Measurements from ENCODE around the gene THAP2.

THAP2 gene

GRCh38 chr12:71703206-71703605 lies 39.1 kb downstream of the THAP2 start:
- DNase-seq (ENCODE audit: low read depth in 3 of 3) = no peak

DNA sequence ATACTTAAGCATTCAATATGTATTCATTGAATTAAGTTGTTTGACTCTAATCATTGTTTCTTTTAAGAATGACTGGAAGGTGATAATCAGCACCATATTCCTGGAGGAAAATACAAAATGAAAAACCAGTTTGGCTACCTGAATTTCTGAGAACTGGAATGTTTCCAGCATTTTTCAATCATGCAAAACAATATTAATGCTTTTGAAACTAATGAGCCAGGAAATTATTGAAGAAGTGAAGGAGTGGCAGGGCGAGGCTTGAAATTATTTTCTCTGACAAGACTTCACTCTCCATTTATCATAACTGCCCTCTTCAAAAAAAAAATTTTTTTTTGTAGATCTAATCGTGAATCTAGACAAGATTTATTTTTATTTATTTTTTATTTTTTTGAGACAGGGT lies 40.8 kb downstream of the THAP2 start:
- no peak for DNase-seq (ENCODE audit: low read depth in 3 of 3)

GRCh38 chr12:71708658-71709057 lies 44.6 kb downstream of the THAP2 start:
- no peak for DNase-seq (ENCODE audit: low read depth in 3 of 3)

GRCh38 chr12:71710276-71711125 lies 46.4 kb downstream of the THAP2 start:
- DNase-seq (ENCODE audit: low read depth in 3 of 3) = no peak

DNA sequence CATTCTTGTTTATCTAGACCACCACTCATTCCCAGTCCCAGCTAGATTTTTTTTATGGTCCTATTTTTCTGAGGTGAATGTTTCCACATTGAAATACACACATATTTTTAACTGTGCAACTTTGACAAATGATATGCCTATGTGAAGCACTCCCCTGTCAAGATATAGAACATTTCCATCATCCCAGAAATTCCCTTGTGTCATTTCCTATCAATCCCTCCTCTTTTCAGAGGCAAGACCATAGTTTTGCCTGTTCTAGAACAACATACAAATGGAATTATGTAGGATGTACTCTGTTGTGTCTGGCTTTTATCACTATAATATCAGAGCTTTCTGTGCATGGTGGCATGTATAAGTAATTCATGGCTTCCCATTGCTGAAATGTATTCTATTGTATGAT lies 54.5 kb downstream of the THAP2 start:
- DNase-seq (ENCODE audit: low read depth in 3 of 3) = no peak

- DNase-seq (ENCODE audit: low read depth in 3 of 3) = no peak
These were observed 55.7 kb downstream of the THAP2 start for GRCh38 chr12:71719647-71720370.

DNA sequence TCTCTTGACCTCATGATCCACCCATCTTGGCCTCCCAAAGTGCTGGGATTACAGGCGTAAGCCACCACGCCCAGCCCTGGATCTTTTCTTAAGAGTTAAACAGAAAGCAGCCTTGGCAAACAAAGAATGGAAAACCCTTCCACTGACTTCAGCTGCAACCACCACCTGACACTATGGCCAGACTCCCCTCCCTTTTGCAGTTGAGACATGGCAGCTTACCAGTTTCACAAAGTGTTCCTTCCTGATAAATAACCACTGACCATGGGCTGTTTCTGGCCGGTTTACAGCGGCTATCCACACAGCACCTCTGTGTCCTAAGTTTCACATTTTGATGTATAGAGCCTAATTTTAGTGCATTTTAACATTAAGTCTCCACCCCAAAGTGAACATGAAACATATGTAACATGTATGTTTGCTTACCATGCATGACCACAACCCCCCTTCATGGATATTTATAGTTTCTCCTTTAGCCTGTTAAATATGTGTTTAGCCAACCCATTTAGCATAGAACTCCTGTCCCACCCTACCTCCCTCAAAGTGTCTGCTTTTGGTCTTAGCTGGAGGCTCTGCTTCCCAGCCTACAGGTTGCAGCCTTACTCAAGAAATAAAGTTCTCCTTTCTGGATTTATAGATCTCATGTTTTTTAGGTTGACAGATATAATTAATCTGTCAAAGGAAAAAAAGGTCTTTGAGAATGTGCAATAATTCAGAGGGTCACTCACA lies 57.8 kb downstream of the THAP2 start:
- DNase-seq (ENCODE audit: low read depth in 3 of 3) = no peak

- DNase-seq (ENCODE audit: low read depth in 3 of 3) = no peak
These were observed 60.9 kb downstream of the THAP2 start for GRCh38 chr12:71725011-71725410.

GRCh38 chr12:71726548-71726947 lies 62.4 kb downstream of the THAP2 start:
- no peak for DNase-seq (ENCODE audit: low read depth in 3 of 3)

- DNase-seq (ENCODE audit: low read depth in 3 of 3) = no peak
These were observed 63.9 kb downstream of the THAP2 start for GRCh38 chr12:71727958-71728357.
